ENCODE results near the gene ANKRD39. TPM values are rescaled to one million over a fixed set of nuclear protein-coding genes. Genes with fewer than 3 reads are reported as not detected.

The ANKRD39 gene
- total and polyA plus RNA-seq, 2 of the 4 experiments (the other 2 are of a cell fraction): 12.5 to 17.0 TPM

DNA sequence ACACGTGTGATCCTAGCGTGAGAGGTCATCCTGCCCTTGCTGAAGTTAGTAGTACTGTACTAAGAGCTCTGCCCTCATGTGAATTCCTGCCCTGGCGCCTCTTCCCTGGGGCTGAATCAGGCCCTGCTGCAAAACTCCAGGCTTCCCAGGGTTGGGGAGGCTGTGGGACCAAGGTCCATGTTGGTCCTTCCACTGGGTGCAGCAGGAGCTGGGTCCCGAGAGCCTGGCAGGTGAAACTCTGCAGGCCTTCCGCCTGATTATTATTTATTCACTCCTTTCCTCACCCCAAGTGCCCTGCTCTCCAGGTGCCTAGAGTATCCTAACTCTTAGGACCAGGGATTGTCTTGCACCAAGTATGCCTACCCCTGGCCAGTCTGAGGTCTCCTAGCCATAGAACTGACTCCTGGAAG, 47.0 kb downstream of the ANKRD39 start:
- Histone ChIP-seq H3K14ac (replicated peaks; ENCODE audit: low read depth, low read length) (no peak overlapping the region), H2AK9ac (replicated peaks; ENCODE audit: low read depth, low read length, poor library complexity) (no peak overlapping the region), H4K5ac (ENCODE audit: low read depth, low read length) (no peak overlapping the region), H3K4me3 (ENCODE audit: insufficient read depth, low read depth, low read length) (no peak overlapping the region), H3K4me2 (ENCODE audit: low read depth, low read length) (no peak overlapping the region), H2AFZ (replicated peaks; ENCODE audit: low read length, poor library complexity) (no peak overlapping the region), H3K9me1 (ENCODE audit: insufficient read depth, low read length) (peaks cover 4% of the 10 kb centered on the region; the same call in 1 of the 2 replicates), H3K36me3 (ENCODE audit: control insufficient read depth, insufficient read depth, low read length) (0 out of 2 replicates have a peak, but pooled peaks cover 1% of the 10 kb centered on the region), H4K20me1 (ENCODE audit: insufficient read depth, low read length) (no peaks in the 10 kb centered on the region), H3K79me1 (ENCODE audit: low read depth in 1 of 2, low read length in 2 of 2) (no peaks in the 10 kb centered on the region), H3K27ac (ENCODE audit: insufficient read depth, low read length) (no peak overlapping the region), H2AK5ac (ENCODE audit: low read depth, low read length) (peak overlapping the region; percentile 39; the same call in 1 of the 2 replicates), H3K4me1 (ENCODE audit: control insufficient read depth, insufficient read depth, low read length) (peaks cover 7% of the 10 kb centered on the region), H3K18ac (ENCODE audit: low read depth, low read length) (no peak overlapping the region), H2BK120ac (ENCODE audit: low read depth, low read length) (no peak overlapping the region), H3K56ac (ENCODE audit: extremely low read depth, insufficient read depth, low read length) (no peak overlapping the region), H4K8ac (ENCODE audit: low read depth in 2 of 2, low read length in 2 of 2) (no peak overlapping the region), H3K4ac (ENCODE audit: low read depth, low read length) (no peak overlapping the region), H2BK20ac (ENCODE audit: low read depth, low read length) (no peak overlapping the region), H3K9ac (ENCODE audit: low read depth, low read length) (no peak overlapping the region), H4K91ac (ENCODE audit: insufficient read depth, low read depth, low read length) (no peak overlapping the region), H3K9me3 (ENCODE audit: control insufficient read depth, insufficient read depth, low read length) (no peaks in the 10 kb centered on the region), H3K27me3 (ENCODE audit: control insufficient read depth, insufficient read depth, low read length) (no peaks in the 10 kb centered on the region), H3K23ac (ENCODE audit: low read depth, low read length) (no peak overlapping the region), H2BK5ac (ENCODE audit: low read depth, low read length, poor library complexity, severe bottlenecking) (no peak overlapping the region), H2BK15ac (ENCODE audit: low read depth, low read length) (no peak overlapping the region)
- in situ Hi-C loops (cut with MboI; ENCODE audit: low sequenced_read_pairs) (no loop called here), intact Hi-C loops (cut with micrococcal nuclease) (no loop called here), dilution Hi-C loops (cut with HindIII; ENCODE audit: low sequenced_read_pairs, unreplicated experiment) (no loop called here)
- TF ChIP-seq MXI1 (IDR thresholded peaks at IDR 0.05; ENCODE audit: borderline replicate concordance, low read depth, low read length) (no peak), SMC3 (IDR thresholded peaks at IDR 0.05; ENCODE audit: low read depth, low read length) (no peak), MAZ (IDR thresholded peaks at IDR 0.05; ENCODE audit: borderline replicate concordance, low read depth, low read length) (no peak), RAD21 (IDR thresholded peaks at IDR 0.05; ENCODE audit: low read length) (no peak), BHLHE40 (IDR thresholded peaks at IDR 0.05; ENCODE audit: low read depth, low read length) (no peak), NFE2L2 (IDR thresholded peaks at IDR 0.05; ENCODE audit: low read depth, low read length) (no peak), CHD1 (IDR thresholded peaks at IDR 0.05; ENCODE audit: low read depth, low read length) (no peak), FOS (IDR thresholded peaks at IDR 0.05; ENCODE audit: low read depth, low read length) (no peak), USF2 (IDR thresholded peaks at IDR 0.05; ENCODE audit: low read depth, low read length) (no peak), RCOR1 (IDR thresholded peaks at IDR 0.05; ENCODE audit: insufficient replicate concordance, low read length) (no peak)
- TF ChIP-seq, protein P1, sequence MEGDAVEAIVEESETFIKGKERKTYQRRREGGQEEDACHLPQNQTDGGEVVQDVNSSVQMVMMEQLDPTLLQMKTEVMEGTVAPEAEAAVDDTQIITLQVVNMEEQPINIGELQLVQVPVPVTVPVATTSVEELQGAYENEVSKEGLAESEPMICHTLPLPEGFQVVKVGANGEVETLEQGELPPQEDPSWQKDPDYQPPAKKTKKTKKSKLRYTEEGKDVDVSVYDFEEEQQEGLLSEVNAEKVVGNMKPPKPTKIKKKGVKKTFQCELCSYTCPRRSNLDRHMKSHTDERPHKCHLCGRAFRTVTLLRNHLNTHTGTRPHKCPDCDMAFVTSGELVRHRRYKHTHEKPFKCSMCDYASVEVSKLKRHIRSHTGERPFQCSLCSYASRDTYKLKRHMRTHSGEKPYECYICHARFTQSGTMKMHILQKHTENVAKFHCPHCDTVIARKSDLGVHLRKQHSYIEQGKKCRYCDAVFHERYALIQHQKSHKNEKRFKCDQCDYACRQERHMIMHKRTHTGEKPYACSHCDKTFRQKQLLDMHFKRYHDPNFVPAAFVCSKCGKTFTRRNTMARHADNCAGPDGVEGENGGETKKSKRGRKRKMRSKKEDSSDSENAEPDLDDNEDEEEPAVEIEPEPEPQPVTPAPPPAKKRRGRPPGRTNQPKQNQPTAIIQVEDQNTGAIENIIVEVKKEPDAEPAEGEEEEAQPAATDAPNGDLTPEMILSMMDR (conservative IDR thresholded peaks at IDR 0.05; ENCODE audit: low read depth, low read length): no peak
- WGBS, 2 experiments (ENCODE audit: extremely low coverage in 2 of 2, insufficient read length in 1 of 2): no CpG with 5 or more reads among the region's 5 CpGs
- DNase-seq (no peak), ATAC-seq (ENCODE audit: low read depth) (no peak)
- ChIA-PET POLR2A (ENCODE audit: unreplicated experiment) (no interaction called here), CTCF (interaction anchor here (0.9 kb wide), 1 partner anchor 14 kb away, joined by 3 read pairs; no protein-coding TSS in a partner anchor)
- no TSS peak for BruUV-seq (replicated peaks)

Data from IMR-90 (cell line).